PFSK-1 (cell line): ENCODE measurements around the gene FUNDC2.

Source experiments
- POLR2AphosphoS5 ChIP-seq: IDR thresholded peaks from 2 replicates; pipeline ENCODE4 v1.6.1; 2012; ENCODE audit warnings: low read depth, mild to moderate bottlenecking, control low read depth, low read length, moderate library complexity
- TAF1 ChIP-seq: IDR thresholded peaks from 2 replicates; pipeline ENCODE4 v1.6.1; 2012; ENCODE audit warnings: low read length, control low read depth, borderline replicate concordance; ENCODE audit not compliant: insufficient read depth

GRCh38 chrX:155069414-155069813 lies 42.8 kb downstream of the FUNDC2 start:
- TF ChIP-seq TAF1 (no peak), POLR2AphosphoS5 (no peak)
